Medulla oblongata (tissue), 1 donor: ENCODE results near the gene PTTG2.

ENCODE experiments used
- DNase-seq: peaks from one replicate; pipeline ENCODE4 v3.0.0-alpha.2; 2015; ENCODE audit errors: extremely low spot score

PTTG2 gene

GRCh38 chr4:37988670-37989069 is 28.5 kb downstream of the PTTG2 start:
- no peak for DNase-seq

- peak; percentile 28 for DNase-seq
Measured at GRCh38 chr4:37989398-37990260, 29.4 kb downstream of the PTTG2 start.

GRCh38 chr4:37990731-37991245 is 30.6 kb downstream of the PTTG2 start:
- DNase-seq, result no peak

- DNase-seq, result no peak
Measured at GRCh38 chr4:37991623-37992410, 31.6 kb downstream of the PTTG2 start.

GRCh38 chr4:37993806-37994205 is 33.6 kb downstream of the PTTG2 start:
- DNase-seq, result no peak

- DNase-seq, result no peak
Measured at GRCh38 chr4:37994569-37994968, 34.4 kb downstream of the PTTG2 start.

- DNase-seq, result no peak
Measured at GRCh38 chr4:37995299-37995821, 35.2 kb downstream of the PTTG2 start.

- DNase-seq, result no peak
Measured at GRCh38 chr4:37995981-37996775, 36.0 kb downstream of the PTTG2 start.

GRCh38 chr4:37998226-37998625 is 38.0 kb downstream of the PTTG2 start:
- DNase-seq, result no peak

GRCh38 chr4:37999000-37999716 is 39.0 kb downstream of the PTTG2 start:
- DNase-seq, result no peak

GRCh38 chr4:37999965-38000364 is 39.8 kb downstream of the PTTG2 start:
- DNase-seq, result no peak

GRCh38 chr4:38001927-38002326 is 41.7 kb downstream of the PTTG2 start:
- DNase-seq, result no peak

- DNase-seq, result no peak
Measured at GRCh38 chr4:38002451-38003071, 42.4 kb downstream of the PTTG2 start.

GRCh38 chr4:38003102-38003501 is 42.9 kb downstream of the PTTG2 start:
- DNase-seq, result no peak

- DNase-seq, result no peak
Measured at GRCh38 chr4:38003628-38004027, 43.4 kb downstream of the PTTG2 start.

GRCh38 chr4:38004062-38004461 is 43.9 kb downstream of the PTTG2 start:
- no peak for DNase-seq

GRCh38 chr4:38004887-38005286 is 44.7 kb downstream of the PTTG2 start:
- DNase-seq, result no peak

- no peak for DNase-seq
Measured at GRCh38 chr4:38005637-38006036, 45.4 kb downstream of the PTTG2 start.

- DNase-seq, result no peak
Measured at GRCh38 chr4:38007645-38008044, 47.4 kb downstream of the PTTG2 start.

GRCh38 chr4:38008571-38009021 is 48.4 kb downstream of the PTTG2 start:
- DNase-seq, result no peak
